ENCODE measurements around the gene PRADC1. TPM values are rescaled to one million over a fixed set of nuclear protein-coding genes. Genes with fewer than 3 reads are reported as not detected.
A peak's percentile ranks its signal among the peaks of the same experiment; 100 is the strongest.

The PRADC1 gene
- total RNA-seq, 2 donors from 2014 or later = 11.7 to 21.4 TPM

DNA sequence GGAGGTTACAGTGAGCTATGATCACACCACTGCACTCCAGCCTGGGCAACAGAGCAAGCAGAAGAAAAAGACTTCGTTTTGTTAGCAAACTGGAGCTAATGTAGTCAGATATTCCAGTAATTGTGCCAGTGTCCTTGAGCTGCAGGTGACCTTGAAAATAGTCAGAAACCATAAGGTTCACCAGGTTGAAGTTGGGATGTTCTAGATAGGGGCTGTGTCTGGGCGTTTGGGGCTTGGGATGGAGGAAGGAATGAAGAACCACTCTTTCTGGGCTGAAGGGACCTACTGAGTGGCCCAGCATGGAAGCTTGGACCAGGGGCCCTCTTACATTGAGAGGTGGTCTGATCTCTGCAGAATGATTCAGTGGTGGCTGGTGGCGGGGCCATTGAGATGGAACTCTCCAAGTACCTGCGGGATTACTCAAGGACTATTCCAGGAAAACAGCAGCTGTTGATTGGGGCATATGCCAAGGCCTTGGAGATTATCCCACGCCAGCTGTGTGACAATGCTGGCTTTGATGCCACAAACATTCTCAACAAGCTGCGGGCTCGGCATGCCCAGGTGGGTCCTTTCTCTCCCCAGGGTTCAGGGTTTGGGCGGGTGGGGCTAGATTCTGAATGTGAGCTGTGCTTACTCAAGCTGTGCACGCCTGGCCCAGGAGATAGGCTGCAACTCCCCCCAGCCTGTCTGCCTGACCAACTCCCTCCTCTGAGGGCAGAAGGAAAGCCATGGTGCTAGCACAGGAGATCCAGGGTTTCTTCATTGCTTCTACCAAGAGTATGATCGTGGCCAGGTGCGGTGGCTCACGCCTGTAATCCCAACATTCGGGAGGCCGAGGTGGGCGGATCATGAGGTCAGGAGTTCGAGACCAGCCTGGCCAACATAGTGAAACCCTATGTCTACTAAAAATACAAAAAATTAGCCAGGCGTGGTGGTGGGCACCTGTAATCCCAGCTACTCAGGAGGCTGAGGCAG lies 18.1 kb upstream of the PRADC1 start:
- no peaks in the 10 kb centered on the region for H3K9me3 ChIP-seq
- peaks cover 7 to 24% of the 10 kb centered on the region in 2 donors for H3K36me3 ChIP-seq (replicated peaks in 1 of 2; ENCODE audit: insufficient read depth in 1 of 2, low read depth in 2 of 2)
- intact Hi-C loops (cut with DNase I) = no loop called here
- DNase-seq (peak; percentile 56 to 77 (median 66)), ATAC-seq (peak; percentile 61)
- TF ChIP-seq POLR2A (IDR thresholded peaks at IDR 0.05) = no peak
- TF ChIP-seq, protein P1, sequence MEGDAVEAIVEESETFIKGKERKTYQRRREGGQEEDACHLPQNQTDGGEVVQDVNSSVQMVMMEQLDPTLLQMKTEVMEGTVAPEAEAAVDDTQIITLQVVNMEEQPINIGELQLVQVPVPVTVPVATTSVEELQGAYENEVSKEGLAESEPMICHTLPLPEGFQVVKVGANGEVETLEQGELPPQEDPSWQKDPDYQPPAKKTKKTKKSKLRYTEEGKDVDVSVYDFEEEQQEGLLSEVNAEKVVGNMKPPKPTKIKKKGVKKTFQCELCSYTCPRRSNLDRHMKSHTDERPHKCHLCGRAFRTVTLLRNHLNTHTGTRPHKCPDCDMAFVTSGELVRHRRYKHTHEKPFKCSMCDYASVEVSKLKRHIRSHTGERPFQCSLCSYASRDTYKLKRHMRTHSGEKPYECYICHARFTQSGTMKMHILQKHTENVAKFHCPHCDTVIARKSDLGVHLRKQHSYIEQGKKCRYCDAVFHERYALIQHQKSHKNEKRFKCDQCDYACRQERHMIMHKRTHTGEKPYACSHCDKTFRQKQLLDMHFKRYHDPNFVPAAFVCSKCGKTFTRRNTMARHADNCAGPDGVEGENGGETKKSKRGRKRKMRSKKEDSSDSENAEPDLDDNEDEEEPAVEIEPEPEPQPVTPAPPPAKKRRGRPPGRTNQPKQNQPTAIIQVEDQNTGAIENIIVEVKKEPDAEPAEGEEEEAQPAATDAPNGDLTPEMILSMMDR (IDR thresholded peaks at IDR 0.05) = no peak
- H3K4me1 ChIP-seq = peaks cover 17% of the 10 kb centered on the region
- no peak overlapping the region for H3K4me3 ChIP-seq
- 55 to 60% methylated on average over 17 of the region's 17 CpGs for WGBS, 2 donors
- no peaks in the 10 kb centered on the region for H3K27me3 ChIP-seq
- H3K27ac ChIP-seq = peak overlapping the region in 3 of 4 donors; percentile 5 to 30 (median 8)

DNA sequence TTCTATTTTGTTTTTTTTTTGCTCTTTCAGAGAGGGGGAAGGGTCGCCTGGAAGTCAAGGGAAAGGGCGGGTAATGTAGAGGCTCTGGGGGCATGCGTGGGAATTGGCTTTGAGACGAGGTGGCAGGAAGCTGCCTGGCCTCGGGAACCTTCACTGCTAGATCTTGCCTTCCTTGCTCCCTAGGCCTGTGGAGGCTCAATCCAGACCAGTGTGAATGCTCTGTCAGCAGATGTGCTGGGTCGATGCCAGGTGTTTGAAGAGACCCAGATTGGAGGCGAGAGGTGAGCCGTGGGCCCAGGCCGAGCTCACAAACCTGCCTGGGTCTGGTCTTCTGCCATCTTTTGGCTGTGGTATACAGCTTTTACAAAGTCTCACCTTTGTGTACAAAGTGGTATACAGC lies 16.6 kb upstream of the PRADC1 start:
- TF ChIP-seq, protein P1 (IDR thresholded peaks at IDR 0.05) = no peak
- no peak for TF ChIP-seq POLR2A (IDR thresholded peaks at IDR 0.05)
- Histone ChIP-seq H3K27me3 (no peaks in the 10 kb centered on the region), H3K9me3 (no peaks in the 10 kb centered on the region), H3K36me3 (replicated peaks in 1 of 2; ENCODE audit: insufficient read depth in 1 of 2, low read depth in 2 of 2) (peaks cover 7 to 35% of the 10 kb centered on the region in 2 donors), H3K4me3 (no peak overlapping the region), H3K27ac (peak overlapping the region in 1 of 4 donors; percentile 1), H3K4me1 (peaks cover 17% of the 10 kb centered on the region)
- ATAC-seq (no peak), DNase-seq (peak in 1 of 4 donors; percentile 26)
- intact Hi-C loops (cut with DNase I) = no loop called here
- WGBS, 2 donors = 81 to 93% methylated on average over 9 of the region's 9 CpGs

DNA sequence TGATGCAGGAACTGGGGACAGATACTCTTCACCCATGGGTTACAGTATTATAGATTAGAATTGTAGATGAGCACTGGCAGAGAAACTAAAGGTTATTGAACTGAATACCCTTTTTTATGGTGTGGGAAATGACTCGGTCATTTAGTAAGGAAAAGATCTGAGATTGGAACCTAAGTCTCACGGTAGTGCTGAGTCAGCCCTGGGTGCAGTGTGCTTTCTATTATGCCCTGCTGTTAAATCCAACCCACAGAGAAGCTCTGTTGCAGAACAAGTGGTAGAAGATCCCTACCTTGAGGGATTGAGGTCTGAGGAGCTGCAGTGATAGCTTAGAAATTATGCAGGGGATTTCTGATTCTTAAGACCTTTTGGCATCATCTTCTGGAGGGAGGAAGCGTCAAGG lies 13.8 kb upstream of the PRADC1 start:
- Histone ChIP-seq H3K27me3 (no peaks in the 10 kb centered on the region), H3K4me1 (peaks cover 17% of the 10 kb centered on the region), H3K36me3 (replicated peaks in 1 of 2; ENCODE audit: insufficient read depth in 1 of 2, low read depth in 2 of 2) (peaks cover 7 to 35% of the 10 kb centered on the region in 2 donors), H3K4me3 (no peak overlapping the region), H3K27ac (no peak overlapping the region), H3K9me3 (no peaks in the 10 kb centered on the region)
- DNase-seq (no peak), ATAC-seq (no peak)
- intact Hi-C loops (cut with DNase I) = no loop called here
- no peak for TF ChIP-seq POLR2A (IDR thresholded peaks at IDR 0.05)
- TF ChIP-seq, protein P1 (IDR thresholded peaks at IDR 0.05) = no peak
- WGBS, 2 donors = 76 to 78% methylated on average over 3 of the region's 3 CpGs

DNA sequence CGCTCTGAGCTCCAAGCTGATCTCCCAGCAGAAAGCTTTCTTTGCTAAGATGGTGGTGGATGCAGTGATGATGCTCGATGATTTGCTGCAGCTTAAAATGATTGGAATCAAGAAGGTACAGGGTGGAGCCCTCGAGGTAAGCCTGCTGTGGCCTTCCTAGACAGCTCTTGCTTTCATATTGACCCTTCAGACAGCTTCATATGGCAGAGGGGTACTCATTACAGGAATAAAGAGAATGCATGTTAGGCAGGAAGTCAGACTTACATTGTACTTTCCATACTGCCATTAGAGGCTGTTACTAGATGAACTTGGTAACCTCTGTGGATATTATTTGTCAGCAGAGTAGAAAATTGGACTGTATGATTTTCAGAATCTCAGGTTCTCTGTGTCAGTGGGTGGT lies 11.5 kb upstream of the PRADC1 start:
- intact Hi-C loops (cut with DNase I) = no loop called here
- Histone ChIP-seq H3K27ac (no peak overlapping the region), H3K36me3 (replicated peaks in 1 of 2; ENCODE audit: insufficient read depth in 1 of 2, low read depth in 2 of 2) (peaks cover 11 to 31% of the 10 kb centered on the region in 2 donors), H3K4me3 (no peak overlapping the region), H3K27me3 (no peaks in the 10 kb centered on the region), H3K4me1 (peaks cover 4% of the 10 kb centered on the region), H3K9me3 (no peaks in the 10 kb centered on the region)
- no peak for DNase-seq
- TF ChIP-seq, protein P1 (IDR thresholded peaks at IDR 0.05) = no peak
- no peak for TF ChIP-seq POLR2A (IDR thresholded peaks at IDR 0.05)
- WGBS, 2 donors = 85 to 86% methylated on average over 3 of the region's 3 CpGs
- ATAC-seq = no peak

Data from body of pancreas (tissue), 4 donors.